ENCODE results near the gene ARMC3.
A peak's percentile ranks its signal among the peaks of the same experiment; 100 is the strongest.

Gene ARMC3

GRCh38 chr10:22986771-22987542, 59.1 kb downstream of the ARMC3 start:
- H3K36me3 ChIP-seq (ENCODE audit: control insufficient read depth, insufficient read depth, low read length): no peaks in the 10 kb centered on the region
- no peak overlapping the region for H3K4me3 ChIP-seq (ENCODE audit: low read depth, low read length)
- no peaks in the 10 kb centered on the region for H3K79me2 ChIP-seq
- H3K27ac ChIP-seq: no peak overlapping the region
- no peaks in the 10 kb centered on the region for H3K4me1 ChIP-seq
- H3K9me3 ChIP-seq (ENCODE audit: control insufficient read depth, low read length): no peaks in the 10 kb centered on the region
- no peak overlapping the region for H3K9ac ChIP-seq
- no peak for TF ChIP-seq CTCF (IDR thresholded peaks at IDR 0.05)
- H3K27me3 ChIP-seq (ENCODE audit: control insufficient read depth, insufficient read depth, low read length): no peaks in the 10 kb centered on the region
- no peak overlapping the region for H3K4me2 ChIP-seq (ENCODE audit: low read length)
- H2AFZ ChIP-seq: no peak overlapping the region

GRCh38 chr10:22988581-22989360, 60.9 kb downstream of the ARMC3 start:
- TF ChIP-seq CTCF (IDR thresholded peaks at IDR 0.05): peak; percentile 93
- Histone ChIP-seq H3K27me3 (ENCODE audit: control insufficient read depth, insufficient read depth, low read length) (no peaks in the 10 kb centered on the region), H3K79me2 (no peaks in the 10 kb centered on the region), H3K36me3 (ENCODE audit: control insufficient read depth, insufficient read depth, low read length) (no peaks in the 10 kb centered on the region), H2AFZ (no peak overlapping the region), H3K27ac (no peak overlapping the region), H3K9ac (no peak overlapping the region), H3K4me2 (ENCODE audit: low read length) (no peak overlapping the region), H3K4me3 (ENCODE audit: low read depth, low read length) (no peak overlapping the region), H3K4me1 (no peaks in the 10 kb centered on the region), H3K9me3 (ENCODE audit: control insufficient read depth, low read length) (no peaks in the 10 kb centered on the region)

GRCh38 chr10:22990443-22990842, 62.6 kb downstream of the ARMC3 start:
- Histone ChIP-seq H3K27me3 (ENCODE audit: control insufficient read depth, insufficient read depth, low read length) (no peaks in the 10 kb centered on the region), H3K4me3 (ENCODE audit: low read depth, low read length) (no peak overlapping the region), H3K79me2 (no peaks in the 10 kb centered on the region), H3K4me2 (ENCODE audit: low read length) (no peak overlapping the region), H3K9ac (no peak overlapping the region), H3K4me1 (no peaks in the 10 kb centered on the region), H3K9me3 (ENCODE audit: control insufficient read depth, low read length) (no peaks in the 10 kb centered on the region), H2AFZ (no peak overlapping the region), H3K27ac (no peak overlapping the region), H3K36me3 (ENCODE audit: control insufficient read depth, insufficient read depth, low read length) (no peaks in the 10 kb centered on the region)
- TF ChIP-seq CTCF (IDR thresholded peaks at IDR 0.05): no peak

- no peaks in the 10 kb centered on the region for H3K79me2 ChIP-seq
- no peak for TF ChIP-seq CTCF (IDR thresholded peaks at IDR 0.05)
- H3K9me3 ChIP-seq (ENCODE audit: control insufficient read depth, low read length): no peaks in the 10 kb centered on the region
- no peak overlapping the region for H2AFZ ChIP-seq
- no peaks in the 10 kb centered on the region for H3K27me3 ChIP-seq (ENCODE audit: control insufficient read depth, insufficient read depth, low read length)
- H3K27ac ChIP-seq: no peak overlapping the region
- H3K4me3 ChIP-seq (ENCODE audit: low read depth, low read length): no peak overlapping the region
- H3K9ac ChIP-seq: no peak overlapping the region
- no peaks in the 10 kb centered on the region for H3K36me3 ChIP-seq (ENCODE audit: control insufficient read depth, insufficient read depth, low read length)
- no peak overlapping the region for H3K4me2 ChIP-seq (ENCODE audit: low read length)
- no peaks in the 10 kb centered on the region for H3K4me1 ChIP-seq
Measured at GRCh38 chr10:22992075-22992474, 64.2 kb downstream of the ARMC3 start.

Data from parathyroid adenoma (tissue), 2 donors.